HFF-Myc (cell line): ENCODE measurements around the gene C4BPA.

ENCODE experiments used
- DNase-seq: peaks from one replicate; pipeline ENCODE4 v3.0.0-alpha.2; 2011; ENCODE audit warnings: low read depth; ENCODE audit errors: extremely low read depth
- H3K4me3 ChIP-seq: replicated peaks from 2 replicates; pipeline ENCODE4 v1.5.1; 2011; ENCODE audit warnings: low read depth, mild to moderate bottlenecking, control low read depth, low read length
- TF ChIP-seq, protein P1 (sequence below): IDR thresholded peaks from 2 replicates; pipeline ENCODE4 v1.5.1; 2012; ENCODE audit warnings: mild to moderate bottlenecking, low read depth, low read length, control low read depth; ENCODE audit errors: missing control alignments

C4BPA gene

DNA sequence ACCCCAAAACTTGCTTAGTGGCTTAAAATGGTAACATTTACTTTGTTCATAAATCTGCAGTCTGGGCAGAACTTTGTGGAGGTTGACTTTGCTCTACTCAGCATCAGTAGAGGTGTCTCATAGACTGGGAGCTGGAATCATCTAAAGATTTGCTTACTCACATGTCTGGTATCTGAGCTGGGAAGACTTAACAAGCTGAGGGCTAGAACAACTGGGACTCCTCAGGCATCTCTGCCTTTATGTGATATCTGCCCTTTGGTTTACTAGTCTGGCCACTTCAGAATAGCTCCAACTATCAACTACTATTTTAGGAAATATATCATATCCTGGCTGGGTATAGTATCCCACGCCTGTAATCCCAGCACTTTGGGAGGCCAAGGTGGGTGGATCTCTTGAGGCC is 82.5 kb downstream of the C4BPA start:
- H3K4me3 ChIP-seq = no peak overlapping the region
- no peak for DNase-seq
- TF ChIP-seq, protein P1, sequence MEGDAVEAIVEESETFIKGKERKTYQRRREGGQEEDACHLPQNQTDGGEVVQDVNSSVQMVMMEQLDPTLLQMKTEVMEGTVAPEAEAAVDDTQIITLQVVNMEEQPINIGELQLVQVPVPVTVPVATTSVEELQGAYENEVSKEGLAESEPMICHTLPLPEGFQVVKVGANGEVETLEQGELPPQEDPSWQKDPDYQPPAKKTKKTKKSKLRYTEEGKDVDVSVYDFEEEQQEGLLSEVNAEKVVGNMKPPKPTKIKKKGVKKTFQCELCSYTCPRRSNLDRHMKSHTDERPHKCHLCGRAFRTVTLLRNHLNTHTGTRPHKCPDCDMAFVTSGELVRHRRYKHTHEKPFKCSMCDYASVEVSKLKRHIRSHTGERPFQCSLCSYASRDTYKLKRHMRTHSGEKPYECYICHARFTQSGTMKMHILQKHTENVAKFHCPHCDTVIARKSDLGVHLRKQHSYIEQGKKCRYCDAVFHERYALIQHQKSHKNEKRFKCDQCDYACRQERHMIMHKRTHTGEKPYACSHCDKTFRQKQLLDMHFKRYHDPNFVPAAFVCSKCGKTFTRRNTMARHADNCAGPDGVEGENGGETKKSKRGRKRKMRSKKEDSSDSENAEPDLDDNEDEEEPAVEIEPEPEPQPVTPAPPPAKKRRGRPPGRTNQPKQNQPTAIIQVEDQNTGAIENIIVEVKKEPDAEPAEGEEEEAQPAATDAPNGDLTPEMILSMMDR = no peak

DNA sequence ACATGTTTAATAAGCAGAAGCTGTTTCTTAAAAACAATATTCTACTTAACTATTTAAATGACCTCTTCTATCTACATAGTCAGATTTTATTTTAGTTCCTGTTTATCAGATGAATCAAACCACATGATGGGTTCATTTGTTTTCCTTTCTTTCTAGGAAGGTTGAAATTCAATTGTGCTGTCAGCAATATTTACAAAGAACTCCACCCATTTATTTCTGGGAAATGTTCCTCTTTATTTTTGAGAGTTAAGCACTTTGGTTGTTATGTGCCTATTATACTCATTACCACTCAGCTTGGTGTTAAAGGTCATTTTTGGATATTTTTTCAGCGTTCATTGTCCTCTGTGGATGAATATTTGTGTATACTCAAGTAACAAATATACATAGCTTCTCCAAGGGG is 84.9 kb downstream of the C4BPA start:
- H3K4me3 ChIP-seq = no peak overlapping the region
- no peak for DNase-seq
- TF ChIP-seq, protein P1 = no peak

DNA sequence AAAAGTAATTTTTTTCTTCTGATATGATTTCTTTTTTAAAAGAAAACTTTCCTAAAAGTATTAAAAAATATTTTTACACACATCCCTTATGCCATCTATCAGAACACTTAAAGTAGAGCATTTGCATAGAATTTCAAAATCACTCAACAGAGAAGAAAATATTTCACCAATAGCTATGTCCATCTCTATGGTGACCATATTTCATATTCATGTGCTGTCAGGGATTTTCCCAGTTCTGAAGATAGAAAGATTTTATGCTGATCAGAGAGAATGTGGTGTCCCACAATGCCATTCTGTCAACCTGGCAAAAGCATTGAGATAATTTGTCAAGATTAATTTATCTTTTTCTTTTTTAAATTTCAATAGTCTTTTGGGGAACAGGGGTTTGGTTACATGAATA is 87.0 kb downstream of the C4BPA start:
- H3K4me3 ChIP-seq = no peak overlapping the region
- TF ChIP-seq, protein P1 = no peak
- no peak for DNase-seq

DNA sequence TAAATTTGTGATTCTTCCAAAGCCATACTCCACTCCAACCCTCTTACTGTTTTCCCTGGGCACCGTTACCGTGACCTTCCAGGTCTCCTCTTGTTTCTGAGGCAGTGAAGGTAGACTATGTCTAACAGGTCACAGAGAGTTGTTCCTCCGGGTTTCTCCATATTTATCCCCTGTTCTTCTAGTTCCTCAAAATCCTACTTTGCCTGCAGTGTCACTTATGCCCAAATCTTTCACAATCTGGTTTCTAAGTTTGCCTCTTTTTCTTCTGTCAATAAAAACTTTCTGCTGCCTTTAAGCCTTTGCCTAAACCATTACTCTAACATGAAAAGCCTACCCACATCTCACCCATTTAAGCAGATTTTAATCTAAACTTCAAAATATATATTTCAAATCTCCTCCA is 87.7 kb downstream of the C4BPA start:
- DNase-seq = no peak
- no peak overlapping the region for H3K4me3 ChIP-seq
- TF ChIP-seq, protein P1 = no peak

DNA sequence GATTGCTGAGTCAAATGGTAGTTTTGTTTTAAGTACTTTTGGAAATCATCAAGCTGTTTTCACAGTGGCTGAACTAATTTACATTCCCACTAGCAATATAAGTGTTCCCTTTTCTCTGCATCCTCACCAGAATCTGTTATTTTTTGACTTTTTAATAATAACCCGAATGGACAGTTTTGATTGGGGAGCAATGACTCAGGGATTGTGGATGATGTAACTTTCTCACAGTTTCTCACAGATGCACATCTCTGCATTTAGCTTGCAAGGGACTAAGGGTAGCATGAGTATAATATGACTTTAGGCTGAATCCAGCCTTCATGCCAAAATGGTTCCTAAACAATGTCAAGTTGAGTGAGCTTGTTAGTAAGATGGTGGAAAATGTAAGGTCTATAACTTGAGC is 90.2 kb downstream of the C4BPA start:
- no peak for DNase-seq
- TF ChIP-seq, protein P1 = no peak
- no peak overlapping the region for H3K4me3 ChIP-seq
